HG02884 (cell line): Measurements from ENCODE around the gene MAP4K5.

Source experiments
- ATAC-seq: cut with Tn5 transposase; IDR thresholded peaks from one replicate; pipeline ENCODE4 v1.9.1; 2021; ENCODE audit warnings: mild to moderate bottlenecking, moderate library complexity; ENCODE audit not compliant: unreplicated experiment

Gene MAP4K5

DNA sequence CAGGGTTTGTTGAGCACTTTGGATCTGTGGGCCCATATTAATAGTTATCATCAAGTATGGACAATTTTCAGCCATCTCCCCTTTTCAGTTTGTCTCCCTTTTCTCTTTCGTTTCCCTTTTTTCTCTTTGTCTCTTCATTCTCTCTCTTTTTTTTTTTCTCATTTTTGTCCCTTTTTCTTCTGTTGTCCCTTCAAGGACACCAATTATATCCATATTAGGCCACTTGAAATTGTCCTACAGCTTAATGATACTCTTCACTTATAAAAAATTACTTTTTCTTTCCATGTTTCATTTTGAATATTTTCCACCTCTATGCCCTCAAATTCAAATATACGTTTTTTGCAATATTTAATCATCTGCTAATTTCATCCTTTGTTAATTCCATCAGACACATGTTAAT is 53.3 kb downstream of the MAP4K5 start:
- ATAC-seq = no peak

DNA sequence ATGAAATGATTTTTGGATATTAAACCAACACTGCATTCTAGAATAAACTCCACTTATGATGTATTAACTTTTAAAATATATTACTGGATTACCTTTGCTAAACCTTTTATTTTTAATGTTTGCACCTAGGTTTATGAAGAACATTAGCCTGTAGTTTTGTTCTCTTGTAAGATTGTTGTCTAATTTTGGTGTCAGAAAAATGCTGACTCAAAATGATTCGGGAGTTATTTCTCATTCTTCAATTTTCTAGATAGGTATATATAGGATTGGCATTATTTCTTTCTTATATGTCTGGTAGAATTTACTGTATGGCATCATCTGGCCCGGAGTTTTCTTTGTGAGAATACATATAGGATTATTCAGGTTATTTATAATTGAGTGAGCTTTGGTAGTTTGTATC is 54.6 kb downstream of the MAP4K5 start:
- no peak for ATAC-seq

DNA sequence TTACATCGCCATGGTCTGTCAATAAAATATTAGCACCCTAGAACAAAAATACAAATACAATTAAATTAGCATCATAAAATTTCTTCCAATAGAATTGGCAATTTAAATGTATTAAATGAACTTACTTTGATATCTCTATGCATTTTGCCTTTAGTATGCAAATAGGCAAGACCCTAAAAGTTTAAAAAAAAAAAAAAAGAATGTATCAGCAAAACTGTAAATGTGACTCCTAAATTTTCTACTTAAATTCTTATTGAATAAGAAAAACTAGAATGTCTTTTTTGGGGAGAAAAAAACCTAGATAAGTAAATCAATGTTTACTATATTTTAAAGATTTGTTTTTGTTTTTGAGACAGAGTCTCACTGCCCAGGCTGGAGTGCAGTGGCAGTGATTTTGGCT is 56.2 kb downstream of the MAP4K5 start:
- no peak for ATAC-seq

DNA sequence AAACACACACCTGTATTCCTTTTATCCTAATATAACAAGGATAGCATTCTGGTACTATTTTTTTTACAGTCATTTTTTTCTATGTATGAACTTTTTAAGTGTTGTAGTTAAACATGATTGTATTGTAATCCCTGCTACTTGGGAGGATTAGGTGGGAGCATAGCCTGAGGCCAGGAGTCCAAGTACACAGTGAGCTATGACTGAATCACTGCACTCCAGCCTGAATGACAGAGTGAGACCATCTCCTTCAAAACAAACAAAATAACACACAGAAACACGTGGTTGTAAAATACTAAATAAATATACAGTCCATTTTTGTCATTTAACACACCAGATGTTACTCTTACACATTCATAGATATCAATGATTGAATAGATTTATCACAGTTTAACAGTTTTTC is 56.9 kb downstream of the MAP4K5 start:
- no peak for ATAC-seq

DNA sequence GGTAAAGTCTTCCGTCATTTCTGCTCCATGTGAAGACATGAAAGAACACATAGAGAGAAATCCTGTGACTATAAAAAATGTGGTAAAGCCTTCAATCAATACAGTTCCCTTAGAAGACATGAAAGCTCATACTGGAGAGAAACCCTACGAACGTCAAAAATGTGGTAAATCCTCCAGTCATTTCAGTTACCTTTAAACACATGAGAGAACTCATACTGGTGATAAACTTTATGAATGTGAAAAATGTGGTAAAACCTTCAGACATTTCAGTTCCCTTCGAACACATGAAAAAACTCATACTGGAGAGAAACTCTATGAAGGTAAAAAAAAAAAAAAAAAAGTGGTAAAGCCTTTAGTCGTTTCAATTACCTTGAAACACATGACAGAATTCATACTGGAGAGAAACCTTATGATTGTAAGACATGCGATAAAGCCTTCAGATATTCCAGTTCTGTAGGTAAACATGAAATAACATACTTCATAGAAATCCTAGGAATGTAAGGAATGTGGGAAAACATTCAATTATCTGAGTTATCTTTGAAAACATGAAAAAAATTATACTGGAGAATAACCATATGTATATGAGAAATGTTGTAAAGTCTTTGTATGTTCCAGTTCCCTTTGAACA is 60.4 kb downstream of the MAP4K5 start:
- no peak for ATAC-seq

DNA sequence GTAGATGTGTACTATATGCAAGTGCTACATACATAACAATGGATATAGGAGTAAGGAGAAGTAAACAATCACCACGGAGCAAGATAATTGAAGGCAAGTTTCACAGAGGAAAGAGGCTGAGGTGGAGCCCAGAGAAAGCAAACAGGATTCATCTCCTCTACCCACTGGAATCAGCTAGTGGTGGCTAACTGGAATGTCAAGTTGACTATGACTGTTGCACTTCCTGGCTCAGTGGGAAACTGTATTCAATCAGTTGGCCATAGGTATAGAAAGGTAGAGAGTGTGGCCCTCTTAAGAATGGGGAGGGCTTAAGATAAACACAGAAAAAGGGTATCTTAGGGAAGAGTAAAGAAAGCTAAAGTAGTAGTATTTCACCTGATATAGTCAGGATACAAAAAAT is 62.4 kb downstream of the MAP4K5 start:
- ATAC-seq = no peak

DNA sequence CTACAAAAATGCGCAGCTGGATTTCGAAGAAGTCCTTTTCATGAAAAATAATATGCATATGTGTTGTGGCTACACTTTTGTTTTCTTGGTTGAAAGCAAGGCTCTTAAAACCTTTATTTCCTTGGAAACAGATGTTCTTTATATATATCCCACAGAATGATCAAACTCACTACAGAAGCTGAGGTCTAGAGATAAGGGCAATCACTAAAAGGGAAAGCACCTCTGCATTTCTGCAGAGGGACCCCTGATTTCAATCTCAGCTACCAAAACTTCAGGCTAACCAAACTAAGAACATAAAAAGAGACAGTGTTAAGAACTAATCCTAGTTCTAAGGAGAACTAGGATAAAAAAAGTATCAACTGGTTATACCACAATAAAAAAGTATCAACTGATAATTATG is 70.3 kb downstream of the MAP4K5 start:
- ATAC-seq = no peak

DNA sequence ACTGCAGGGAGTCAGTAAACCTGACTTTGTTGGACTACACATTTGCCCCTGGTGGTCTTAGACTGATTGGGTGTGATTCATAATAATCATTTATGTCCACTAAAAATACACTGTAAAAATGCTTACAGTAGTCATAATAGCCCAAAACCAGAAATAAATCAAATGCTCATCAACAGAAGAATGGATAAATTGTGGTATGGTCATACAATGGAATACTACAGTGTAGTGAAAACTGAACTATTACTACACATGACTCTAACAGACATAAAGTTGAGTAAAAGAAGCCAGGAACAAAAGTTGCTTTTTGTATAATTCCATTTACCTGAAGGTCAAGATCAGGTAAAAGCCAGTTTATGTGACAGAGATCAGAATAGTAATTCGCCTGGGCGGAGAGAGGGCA is 78.5 kb downstream of the MAP4K5 start:
- ATAC-seq = no peak

DNA sequence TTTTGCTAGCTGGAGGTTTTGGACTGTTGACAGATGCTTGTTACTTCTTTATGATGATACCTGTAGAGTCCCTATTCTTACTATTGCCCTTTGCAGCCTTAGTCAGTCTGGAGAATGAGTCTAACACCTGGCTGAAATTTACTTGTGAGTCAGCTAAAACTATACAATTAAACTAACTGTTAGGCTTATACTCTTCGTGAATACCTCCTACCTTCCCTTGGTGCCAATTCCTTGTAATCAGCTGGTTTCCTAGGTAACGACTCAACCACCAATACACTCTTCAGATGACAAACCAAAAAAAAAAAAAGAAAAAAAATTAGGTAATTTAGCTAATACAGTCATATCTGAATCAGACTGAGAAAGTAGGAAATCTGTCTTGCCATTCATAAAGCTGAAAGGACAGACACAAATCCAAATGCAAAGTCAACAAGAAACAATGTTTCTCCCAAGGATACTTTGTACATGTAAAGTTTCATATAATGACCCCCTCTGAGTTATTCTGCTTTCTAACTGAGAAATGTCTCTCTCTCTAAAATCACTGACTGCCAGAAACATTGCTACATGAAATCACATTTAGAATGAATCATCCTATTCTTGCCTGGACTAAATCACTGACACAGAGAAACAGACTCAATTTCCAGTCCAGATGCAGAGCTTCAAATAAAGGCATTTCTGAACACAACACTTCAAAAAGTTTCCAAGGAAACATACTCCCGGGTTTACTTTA is 79.2 kb downstream of the MAP4K5 start:
- no peak for ATAC-seq

DNA sequence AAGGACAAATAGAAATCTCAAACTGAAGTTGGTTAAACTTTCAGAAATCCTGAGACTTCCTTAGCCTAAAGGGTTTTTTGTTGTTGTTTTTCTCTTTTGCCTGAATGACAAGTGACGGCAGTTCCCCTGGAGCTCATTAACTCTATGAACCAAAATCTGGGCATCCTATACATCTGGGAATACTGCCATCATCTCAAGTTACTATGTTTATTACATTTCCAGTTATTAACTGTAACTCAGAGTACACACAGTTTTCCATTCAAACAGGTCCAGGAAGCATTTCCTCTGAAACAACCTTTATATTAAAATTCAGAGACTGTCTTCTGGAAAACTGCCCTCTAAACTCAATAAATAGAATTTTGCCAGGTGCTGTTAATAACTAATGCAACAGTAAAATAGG is 80.1 kb downstream of the MAP4K5 start:
- ATAC-seq = no peak

DNA sequence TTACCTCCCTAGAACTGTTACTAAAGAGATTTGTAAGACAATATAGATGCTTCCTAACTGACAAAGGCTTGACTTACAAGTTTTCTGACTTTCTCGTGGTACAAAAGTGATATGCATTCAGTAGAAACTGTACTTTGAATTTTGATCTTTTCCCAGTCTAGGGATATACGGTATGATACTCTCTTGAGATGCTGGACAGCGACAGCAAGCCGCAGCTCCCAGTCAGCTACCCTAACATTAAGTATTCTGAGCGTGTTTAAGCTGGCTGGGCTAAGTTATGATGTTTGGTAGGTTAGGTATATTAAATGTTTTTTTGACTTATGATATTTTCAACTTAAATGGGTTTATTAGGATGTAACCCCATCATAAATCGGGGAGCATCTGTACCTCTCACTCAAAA is 80.5 kb downstream of the MAP4K5 start:
- ATAC-seq = no peak

DNA sequence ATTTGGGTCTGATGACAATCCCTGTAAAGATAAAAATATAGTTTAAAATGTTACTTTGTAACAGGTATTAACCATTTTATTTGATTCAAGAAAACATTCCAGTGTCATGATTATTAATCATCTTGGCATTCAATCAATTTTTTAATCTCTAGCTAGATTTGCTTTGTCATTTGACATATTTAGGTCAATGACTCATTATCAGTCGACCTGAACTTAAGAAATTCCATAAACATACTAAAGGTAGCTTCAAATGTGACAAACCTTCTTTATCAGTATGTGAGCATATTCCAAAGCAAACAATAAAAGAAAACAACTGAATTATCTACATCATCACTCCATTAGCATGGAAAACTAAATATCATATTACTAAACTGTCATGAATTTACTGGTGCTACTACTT is 84.9 kb downstream of the MAP4K5 start:
- ATAC-seq = no peak

DNA sequence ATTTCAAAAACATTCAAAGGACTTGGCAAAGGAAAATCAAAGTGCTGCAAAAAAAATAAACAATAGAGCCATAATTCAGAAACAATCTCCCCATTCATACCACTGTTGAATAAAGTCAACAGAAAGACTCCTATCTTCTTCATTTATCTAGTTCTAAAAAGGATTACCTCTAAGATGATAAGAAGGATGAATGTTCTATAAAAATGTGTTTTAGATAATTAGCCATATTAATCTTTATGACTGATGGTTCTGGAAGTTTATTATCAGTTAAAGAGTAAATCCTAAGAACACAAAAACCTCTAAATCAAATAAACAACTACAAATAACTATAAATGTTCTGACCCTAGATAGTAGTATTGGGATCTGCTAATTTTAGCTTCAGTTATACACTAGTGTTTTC is 97.8 kb downstream of the MAP4K5 start:
- no peak for ATAC-seq

DNA sequence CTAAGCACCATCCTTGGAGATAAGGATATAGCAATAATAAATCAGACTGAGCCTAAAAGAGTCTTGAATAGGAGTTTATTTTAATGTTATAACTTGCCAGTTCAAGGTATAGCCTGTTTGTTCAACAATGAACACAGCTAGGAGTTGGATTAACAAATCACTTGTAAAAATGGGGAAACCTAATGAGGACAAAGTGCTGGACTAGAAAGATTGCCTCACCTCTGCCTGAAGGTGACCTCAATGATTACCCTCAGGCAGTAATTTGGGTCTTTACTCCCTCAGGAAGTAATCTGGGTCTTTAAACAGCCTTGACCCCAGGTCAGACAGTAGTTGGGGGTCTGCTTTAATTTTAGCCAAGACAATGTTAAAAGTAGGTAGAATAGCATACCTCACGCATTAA is 100.2 kb downstream of the MAP4K5 start:
- no peak for ATAC-seq

DNA sequence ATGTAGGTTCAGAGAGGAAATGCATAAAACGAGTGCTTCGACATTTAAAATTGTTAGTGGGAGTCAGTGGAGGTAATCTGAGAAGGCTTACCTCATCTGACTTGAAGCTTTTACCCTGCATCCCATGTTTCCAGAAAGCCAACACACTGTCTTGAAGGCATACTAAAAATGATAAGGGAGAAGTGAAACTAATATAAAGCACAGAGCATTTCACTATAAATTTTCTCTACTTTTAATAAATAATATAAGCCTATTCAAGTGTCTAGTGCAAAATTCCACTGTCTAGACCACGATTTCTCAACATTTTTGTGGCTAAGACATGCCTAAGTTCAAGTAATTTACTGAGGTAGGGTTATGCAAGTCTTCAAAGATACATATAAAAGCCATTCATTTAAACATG is 106.6 kb downstream of the MAP4K5 start:
- ATAC-seq = no peak

DNA sequence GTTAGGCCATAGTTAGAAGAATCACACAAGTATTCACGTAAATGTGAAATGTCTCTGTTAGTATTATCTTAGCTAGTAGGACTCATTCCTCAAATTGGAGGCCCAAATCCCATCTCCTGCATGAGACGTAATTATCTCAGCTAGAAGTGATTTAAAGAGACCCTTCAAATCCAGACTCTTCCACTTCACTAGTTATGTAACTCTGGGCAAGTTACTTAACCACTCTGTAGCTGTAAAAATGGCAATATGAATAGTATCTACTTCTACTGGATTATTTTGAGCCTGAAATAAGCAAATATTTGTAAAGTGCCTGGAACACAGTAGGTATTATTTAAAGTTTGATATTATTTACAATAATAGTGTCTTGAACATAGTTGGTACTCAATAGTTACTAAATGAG is 107.3 kb downstream of the MAP4K5 start:
- no peak for ATAC-seq

DNA sequence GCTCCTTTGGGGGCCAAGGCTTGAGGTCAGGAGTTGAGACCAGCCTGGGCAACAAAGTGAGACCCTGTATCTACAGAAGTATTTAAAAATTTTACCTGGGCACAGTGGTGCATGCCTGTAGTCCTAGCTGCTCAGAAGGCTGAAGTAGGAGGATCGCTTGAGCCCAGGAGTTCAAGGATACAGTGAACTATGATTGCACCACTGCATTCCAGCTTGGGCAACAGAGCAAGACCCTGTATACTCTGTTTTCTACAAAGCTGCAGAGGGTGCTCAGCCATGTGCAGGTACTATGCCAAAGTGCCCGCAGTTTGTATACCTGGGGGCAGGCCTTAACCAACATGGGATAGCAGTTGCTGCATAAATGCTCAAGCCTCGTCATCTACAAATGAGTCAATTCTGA is 108.8 kb downstream of the MAP4K5 start:
- ATAC-seq = no peak

DNA sequence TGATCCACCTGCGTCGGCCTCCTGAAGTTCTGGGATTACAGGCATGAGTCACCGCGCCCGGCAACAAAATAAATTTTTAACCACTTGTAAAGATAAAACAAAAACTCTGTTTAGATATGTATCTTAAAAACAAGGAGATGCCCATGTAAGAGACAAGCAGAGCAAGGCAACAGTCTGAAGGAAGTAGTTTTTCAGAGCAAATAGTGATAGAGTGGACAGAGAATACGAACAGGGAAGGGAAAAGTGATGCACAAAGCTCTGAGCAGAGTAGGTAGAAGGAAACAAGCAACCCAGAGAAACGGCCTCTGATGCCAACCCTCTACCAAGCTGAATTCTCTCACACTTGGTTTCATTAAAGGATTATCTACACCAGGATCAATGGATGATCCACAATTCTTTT is 110.9 kb downstream of the MAP4K5 start:
- ATAC-seq = no peak

DNA sequence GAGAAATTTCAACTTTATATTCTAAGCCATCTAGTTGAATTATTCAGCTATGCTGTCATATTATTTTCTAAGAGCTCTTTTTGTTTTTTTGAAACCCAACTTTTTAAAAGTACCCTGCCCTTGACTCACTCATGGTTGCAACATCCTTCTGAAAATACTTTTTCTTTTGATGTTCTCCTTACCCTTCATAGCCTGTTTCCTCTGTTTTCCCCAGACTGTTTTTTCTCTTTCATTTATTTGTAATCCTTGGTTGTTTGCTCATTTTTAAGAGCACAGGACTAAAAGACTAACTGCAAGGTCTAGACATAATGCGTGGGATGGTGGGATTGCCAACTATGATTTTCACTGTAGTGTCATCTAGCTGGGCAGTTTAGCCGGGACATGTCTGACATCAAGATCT is 114.5 kb downstream of the MAP4K5 start:
- ATAC-seq = no peak

DNA sequence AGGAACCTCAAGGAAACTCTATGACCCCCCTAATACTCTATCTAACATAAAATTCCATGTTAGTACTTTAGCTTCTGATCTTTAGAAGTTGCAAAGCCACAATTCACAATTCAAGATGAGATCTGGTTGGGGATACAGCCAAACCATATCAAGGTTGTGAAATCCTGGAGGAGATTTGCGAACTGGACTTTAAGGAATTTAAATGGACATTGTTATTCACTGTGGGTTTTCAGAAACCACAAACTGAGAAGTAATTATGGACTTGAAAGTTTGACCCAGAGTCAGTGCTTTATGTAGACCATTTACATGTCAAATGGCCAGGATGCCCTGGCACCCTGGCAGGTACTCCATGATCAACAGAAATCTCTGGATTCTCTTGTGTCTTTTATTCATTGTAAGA is 121.4 kb downstream of the MAP4K5 start:
- no peak for ATAC-seq

DNA sequence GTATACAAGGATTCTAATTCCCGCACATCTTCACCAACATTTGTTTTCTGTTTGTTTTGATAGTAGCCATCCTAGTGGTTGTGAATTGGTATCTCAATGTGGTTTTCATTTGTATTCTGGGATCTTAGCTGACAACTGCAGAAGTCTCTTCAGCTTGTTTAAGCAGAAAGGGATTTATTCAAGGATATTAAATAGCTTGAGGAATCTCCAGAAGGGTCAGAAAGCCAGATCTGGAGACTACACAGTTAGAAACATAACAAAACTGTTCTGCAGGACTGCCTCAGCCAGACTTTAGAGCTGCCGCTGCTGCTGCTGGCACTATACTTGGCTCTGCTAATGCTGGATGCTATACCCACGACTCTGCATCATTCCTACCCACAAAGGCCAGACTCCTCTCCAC is 122.3 kb downstream of the MAP4K5 start:
- ATAC-seq = no peak

DNA sequence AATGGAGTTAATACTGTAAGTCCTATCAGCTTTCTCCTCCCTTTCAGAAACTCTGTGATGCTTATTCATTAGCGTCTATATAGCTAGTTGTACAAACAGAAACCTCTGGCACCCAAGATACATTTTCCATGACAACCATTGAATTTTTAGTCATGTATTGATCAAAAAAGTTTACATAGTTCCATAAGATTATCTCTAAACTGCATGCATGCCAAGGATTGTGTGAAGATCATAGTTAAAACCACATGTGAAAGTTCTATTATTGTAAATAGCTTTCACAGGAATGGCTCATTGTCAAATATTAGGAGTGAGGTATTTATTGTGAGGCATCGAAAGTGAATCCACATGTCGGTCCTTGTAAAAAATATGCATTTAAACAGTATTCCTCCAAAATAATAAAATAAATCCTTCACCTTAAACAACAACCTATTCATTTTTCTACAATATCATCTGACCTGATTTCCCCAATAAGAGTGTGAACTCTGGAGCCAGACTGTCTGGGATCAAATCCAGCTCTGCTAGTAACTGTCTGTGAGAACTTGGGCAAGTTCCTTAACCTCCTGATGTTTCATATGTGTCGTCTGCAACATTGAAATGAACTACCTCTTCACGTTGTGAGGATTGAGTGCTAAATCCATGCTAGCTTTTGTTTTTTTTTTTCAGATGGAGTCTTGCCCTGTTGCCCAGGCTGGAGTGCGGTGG is 125.1 kb downstream of the MAP4K5 start:
- no peak for ATAC-seq
